ENCODE data around the gene SLC35B2.

SLC35B2 gene

GRCh38 chr6:44251576-44252524 is 5.5 kb downstream of the SLC35B2 start:
- DNase-seq = no peak

DNA sequence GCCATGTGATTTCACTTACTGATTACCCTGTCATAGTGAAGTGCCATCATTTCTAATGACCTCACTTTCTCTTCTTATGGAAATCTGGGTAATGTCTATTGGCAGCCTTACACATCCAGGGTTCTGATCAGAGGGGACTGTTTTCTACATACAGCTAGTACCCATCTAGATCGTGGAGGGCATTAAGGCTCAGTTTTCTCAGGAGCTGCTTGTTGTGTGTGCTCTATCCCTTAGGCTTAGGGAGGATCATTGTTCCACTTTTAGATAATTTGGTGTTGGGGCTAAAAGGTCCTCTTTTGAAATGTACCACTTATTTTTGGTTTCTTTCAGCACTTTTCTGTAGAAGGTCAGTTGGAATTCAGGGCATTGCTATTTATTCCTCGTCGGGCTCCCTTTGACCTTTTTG is 6.6 kb downstream of the SLC35B2 start:
- no peak for DNase-seq

DNA sequence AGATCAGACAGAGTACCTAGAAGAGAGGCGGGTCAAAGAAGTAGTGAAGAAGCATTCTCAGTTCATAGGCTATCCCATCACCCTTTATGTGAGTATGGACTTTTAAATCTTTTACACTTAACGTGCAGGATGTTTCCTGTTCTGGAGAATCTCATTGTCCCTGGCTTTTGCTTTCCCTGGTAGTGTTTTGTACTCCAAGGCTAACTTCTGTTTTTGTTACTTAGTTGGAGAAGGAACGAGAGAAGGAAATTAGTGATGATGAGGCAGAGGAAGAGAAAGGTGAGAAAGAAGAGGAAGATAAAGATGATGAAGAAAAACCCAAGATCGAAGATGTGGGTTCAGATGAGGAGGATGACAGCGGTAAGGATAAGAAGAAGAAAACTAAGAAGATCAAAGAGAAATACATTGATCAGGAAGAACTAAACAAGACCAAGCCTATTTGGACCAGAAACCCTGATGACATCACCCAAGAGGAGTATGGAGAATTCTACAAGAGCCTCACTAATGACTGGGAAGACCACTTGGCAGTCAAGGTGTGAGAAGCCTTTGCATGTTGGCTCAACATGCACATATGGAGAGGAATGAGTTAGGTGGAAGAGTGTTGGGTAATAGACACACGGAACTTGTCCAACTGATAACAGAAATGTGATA is 7.1 kb downstream of the SLC35B2 start:
- no peak for DNase-seq

GRCh38 chr6:44249082-44249748 is 8.1 kb downstream of the SLC35B2 start:
- DNase-seq = no peak

- no peak for DNase-seq
Observed at GRCh38 chr6:44248579-44248978, 8.7 kb downstream of the SLC35B2 start.

- DNase-seq = peak; percentile 66 to 86 (median 79)
Observed at GRCh38 chr6:44247338-44248302, 9.7 kb downstream of the SLC35B2 start.

DNA sequence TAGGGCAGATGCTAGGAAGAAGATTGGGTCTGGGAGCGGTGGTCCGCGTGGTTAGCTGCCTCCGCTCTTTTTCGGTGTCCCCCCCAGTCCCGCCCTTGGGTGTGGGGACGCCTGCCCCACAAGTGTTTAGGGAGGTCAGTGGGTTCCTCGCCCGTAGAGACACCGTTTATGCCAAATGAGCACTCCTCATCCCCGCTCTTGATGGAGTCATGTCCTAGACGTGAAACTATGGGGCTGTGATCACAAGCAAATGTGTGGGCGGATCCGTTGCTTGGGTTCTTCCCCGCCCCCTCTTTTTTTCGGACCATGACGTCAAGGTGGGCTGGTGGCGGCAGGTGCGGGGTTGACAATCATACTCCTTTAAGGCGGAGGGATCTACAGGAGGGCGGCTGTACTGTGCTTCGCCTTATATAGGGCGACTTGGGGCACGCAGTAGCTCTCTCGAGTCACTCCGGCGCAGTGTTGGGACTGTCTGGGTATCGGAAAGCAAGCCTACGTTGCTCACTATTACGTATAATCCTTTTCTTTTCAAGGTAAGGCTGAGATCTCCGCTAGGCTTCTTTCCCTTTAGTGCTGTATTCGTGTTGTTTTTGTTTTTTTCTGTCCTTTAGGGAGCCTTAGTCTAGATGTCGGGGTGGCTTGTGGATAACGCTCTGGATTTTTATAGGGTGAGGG is 10.5 kb downstream of the SLC35B2 start, which contains the start of gene HSP90AB1:
Gene HSP90AB1 (plus strand): TSS at position 439 of the 675 bp plus-strand sequence. CDS start 1,529 bp downstream, outside the sequence.
- peak; percentile 87 to 91 (median 89) for DNase-seq

DNA sequence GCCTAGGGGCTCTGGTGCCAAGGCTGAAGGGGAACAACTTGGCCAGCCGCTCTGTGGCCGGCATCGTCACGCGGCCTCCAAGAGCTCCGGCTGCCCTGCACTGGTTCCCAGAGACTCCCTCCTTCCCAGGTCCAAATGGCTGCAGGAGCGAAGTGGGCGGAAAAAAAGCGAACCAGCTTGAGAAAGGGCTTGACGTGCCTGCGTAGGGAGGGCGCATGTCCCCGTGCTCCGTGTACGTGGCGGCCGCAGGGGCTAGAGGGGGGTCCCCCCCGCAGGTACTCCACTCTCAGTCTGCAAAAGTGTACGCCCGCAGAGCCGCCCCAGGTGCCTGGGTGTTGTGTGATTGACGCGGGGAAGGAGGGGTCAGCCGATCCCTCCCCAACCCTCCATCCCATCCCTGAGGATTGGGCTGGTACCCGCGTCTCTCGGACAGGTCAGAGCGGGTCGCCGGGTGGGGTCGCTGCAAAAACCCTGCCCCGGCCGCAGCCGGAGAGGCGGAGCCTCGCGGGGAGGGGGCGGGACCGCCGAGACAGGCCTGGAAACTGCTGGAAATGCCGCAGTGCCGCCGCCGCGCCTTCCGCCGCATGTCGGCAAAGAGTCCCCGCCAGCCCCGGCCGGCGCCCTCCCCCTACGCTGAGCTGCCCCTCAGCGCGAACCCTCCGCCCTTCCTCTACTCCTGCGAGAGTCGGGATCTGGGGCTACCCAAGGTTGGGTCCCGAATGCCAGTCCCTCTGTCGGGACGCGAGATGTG is 11.2 kb downstream of the SLC35B2 start:
- DNase-seq = peak; percentile 63 to 75 (median 72)

DNA sequence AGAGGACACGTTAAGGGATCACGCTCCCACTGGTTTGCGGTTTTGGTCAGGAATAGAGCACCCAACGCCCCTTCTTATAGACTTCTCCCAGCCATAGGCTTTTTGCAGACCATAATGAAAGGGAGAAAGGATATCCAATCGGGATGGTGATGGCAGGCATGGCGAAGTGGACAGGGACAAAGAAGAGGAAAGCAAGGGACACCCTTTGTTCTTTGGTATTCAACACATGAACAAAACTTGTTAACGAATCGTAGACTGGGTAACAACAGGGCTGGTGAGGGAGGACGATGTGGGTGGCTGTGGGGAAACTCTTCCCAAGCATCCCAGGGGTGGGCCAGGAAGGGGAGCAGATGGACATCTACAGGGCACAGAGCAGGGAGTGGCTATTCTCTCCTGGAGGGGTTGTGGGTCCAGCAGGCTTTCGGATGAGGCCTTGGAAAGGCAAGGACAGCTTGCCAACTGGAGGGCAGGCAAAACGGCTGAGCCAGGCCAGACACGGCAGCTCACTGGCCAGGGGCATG is 11.9 kb downstream of the SLC35B2 start:
- DNase-seq = no peak

GRCh38 chr6:44243345-44243744 is 14.0 kb downstream of the SLC35B2 start:
- DNase-seq = no peak

- DNase-seq = no peak
Observed at GRCh38 chr6:44238687-44239350, 18.5 kb downstream of the SLC35B2 start.

- peak; percentile 44 to 76 (median 54) for DNase-seq
Observed at GRCh38 chr6:44237813-44238433, 19.4 kb downstream of the SLC35B2 start.

DNA sequence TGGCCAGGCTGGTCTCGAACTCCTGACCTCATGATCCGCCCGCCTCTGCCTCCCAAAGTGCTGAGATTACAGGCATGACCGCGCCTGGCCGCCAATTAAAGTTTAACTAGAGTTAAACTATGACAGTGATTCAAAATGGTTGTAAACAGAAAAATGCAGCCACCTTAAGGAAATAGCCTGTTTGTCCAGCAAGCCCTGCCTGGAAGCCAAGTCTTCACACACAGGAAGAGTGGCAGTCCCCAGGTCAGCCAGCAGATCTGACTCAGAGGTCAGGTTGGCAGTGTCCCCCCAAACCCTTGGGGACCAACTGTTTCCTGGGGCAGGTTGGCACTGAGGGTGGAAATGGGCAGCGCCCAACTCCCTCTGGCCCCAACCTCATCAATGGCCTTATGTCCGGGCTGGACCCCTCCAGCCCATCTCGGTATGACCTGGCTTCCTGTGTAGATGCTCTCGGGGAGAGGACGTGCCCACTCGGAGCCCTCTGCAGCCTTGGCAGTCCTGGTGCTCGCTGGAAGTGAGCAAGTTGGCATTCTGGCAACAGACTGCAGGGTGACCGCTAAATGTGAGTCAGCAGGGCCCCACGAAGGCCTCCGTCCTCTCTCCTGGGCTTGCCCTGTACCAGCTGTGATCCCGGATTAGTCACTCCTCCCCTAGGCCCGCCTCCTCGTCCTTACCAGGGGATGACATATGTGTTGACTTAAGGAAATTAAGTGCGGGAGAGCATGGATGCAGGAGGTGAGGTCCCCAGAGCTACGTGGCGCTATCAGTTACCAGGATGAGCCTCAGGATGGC is 20.1 kb downstream of the SLC35B2 start:
- DNase-seq = peak in 1 of 4 experiments; percentile 33

DNA sequence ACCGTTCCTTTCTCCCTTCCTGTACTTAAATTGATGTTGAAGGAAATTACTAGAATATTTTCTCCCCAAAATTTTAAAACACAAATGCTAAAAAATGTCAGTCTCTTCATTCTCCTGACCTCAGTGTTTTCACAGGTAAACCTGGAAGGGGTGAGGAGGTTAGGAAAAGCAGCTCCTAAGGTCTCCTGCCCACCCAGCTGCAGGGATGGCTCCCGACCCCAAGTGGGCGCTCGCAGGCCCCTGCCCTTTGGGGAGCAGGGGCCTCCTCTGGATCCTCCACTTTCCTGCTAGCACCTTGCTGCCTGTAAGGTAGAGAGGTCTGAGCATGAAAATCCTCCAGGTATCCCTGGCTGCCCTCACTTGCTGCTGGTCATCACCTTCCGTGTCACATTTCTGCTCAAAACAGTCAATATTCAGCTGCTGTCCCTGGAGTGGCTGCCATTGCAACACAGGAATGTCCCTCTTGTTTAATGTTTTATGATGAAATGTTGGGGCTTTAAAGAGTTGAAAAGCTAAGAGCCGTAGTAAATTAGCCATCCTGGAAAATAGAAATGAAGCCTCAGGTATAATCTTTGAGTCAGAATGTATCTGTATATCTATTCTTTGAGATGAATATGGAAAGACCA is 21.3 kb downstream of the SLC35B2 start:
- no peak for DNase-seq

- no peak for DNase-seq
Observed at GRCh38 chr6:44235269-44235668, 22.1 kb downstream of the SLC35B2 start.

DNA sequence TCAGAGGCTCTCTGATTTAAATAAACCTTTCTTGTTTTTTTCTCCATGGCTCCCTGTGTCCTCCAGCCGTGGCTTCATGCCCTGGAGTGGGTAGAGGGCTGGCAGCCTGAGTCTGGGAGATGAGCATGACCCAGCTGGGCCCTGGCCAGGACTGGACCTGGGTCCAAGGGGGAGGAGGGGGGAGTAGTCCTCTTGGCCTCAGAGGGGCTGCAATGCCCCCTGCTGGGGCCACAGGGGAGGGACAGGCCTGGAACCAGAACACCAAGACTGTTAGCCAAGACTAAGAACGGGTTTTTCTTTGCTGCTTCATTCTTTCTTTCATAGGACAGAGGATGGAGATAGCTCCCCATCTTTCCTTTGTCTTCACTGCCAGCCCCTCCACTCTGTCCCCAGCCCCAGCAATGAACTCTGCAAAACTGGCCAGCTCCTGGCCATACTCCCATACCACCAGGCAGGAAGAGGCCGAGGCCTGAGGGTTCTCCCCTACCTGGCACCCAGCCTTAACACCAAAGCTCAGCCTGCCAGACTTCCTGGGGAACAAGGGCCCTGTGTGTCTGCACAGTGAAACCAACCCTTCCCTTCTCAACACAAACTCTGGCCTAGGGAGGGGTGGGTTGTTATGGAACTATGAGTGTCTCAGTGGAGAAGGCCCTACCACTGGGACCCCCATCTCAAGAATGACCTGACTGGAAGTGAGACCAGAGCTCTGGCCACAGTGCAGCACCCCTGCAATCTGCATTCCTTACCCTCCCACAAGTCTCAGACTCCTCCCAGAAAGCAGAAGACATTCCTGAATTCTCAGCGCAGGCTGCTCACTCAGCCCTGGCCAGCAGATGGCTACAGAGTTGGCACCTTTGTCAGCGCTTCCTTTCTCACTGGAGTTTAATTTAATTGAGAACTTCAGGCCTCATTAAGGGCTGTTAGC is 23.0 kb downstream of the SLC35B2 start:
- no peak for DNase-seq

DNA sequence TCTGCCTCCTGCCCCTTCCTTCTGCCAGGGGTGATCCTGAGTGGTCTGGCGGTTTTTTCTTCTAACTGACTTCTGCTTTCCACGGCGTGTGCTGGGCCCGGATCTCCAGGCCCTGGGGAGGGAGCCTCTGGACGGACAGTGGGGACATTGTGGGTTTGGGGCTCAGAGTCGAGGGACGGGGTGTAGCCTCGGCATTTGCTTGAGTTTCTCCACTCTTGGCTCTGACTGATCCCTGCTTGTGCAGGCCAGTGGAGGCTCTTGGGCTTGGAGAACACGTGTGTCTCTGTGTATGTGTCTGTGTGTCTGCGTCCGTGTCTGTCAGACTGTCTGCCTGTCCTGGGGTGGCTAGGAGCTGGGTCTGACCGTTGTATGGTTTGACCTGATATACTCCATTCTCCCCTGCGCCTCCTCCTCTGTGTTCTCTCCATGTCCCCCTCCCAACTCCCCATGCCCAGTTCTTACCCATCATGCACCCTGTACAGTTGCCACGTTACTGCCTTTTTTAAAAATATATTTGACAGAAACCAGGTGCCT is 23.7 kb downstream of the SLC35B2 start:
- no peak for DNase-seq

Data from activated naive CD4-positive, alpha-beta T cell (primary cell).